CD4-positive, alpha-beta T cell treated with Interleukin-2 at 100 ng/mL for 4 hours (primary cell): ENCODE results near the gene SIRPA.

Experiments used
- DNase-seq: peaks from one replicate; pipeline ENCODE4 v3.0.0-alpha.2; 2020; ENCODE audit warnings: low spot score

SIRPA gene

GRCh38 chr20:1870792-1871550 is 24.2 kb upstream of the SIRPA start:
- DNase-seq, result no peak

GRCh38 chr20:1871807-1872458 is 23.3 kb upstream of the SIRPA start:
- DNase-seq, result no peak

- no peak for DNase-seq
Measured at GRCh38 chr20:1872459-1873097, 22.6 kb upstream of the SIRPA start.

GRCh38 chr20:1874450-1875182 is 20.6 kb upstream of the SIRPA start:
- DNase-seq, result no peak

GRCh38 chr20:1875183-1875554 is 20.0 kb upstream of the SIRPA start:
- DNase-seq, result no peak

- DNase-seq, result no peak
Measured at GRCh38 chr20:1875762-1876161, 19.4 kb upstream of the SIRPA start.

GRCh38 chr20:1876217-1876921 is 18.8 kb upstream of the SIRPA start:
- no peak for DNase-seq

- no peak for DNase-seq
Measured at GRCh38 chr20:1876975-1877608, 18.1 kb upstream of the SIRPA start.

- DNase-seq, result no peak
Measured at GRCh38 chr20:1877609-1878200, 17.5 kb upstream of the SIRPA start.

GRCh38 chr20:1879369-1879768 is 15.8 kb upstream of the SIRPA start:
- DNase-seq, result no peak

- DNase-seq, result no peak
Measured at GRCh38 chr20:1879934-1880333, 15.3 kb upstream of the SIRPA start.

GRCh38 chr20:1880529-1881239 is 14.5 kb upstream of the SIRPA start:
- no peak for DNase-seq

- no peak for DNase-seq
Measured at GRCh38 chr20:1881240-1881835, 13.9 kb upstream of the SIRPA start.

- no peak for DNase-seq
Measured at GRCh38 chr20:1882026-1882425, 13.2 kb upstream of the SIRPA start.

- no peak for DNase-seq
Measured at GRCh38 chr20:1883986-1884385, 11.2 kb upstream of the SIRPA start.

- DNase-seq, result no peak
Measured at GRCh38 chr20:1885254-1885653, 10.0 kb upstream of the SIRPA start.

GRCh38 chr20:1885940-1886693 is 9.1 kb upstream of the SIRPA start:
- DNase-seq, result no peak

- no peak for DNase-seq
Measured at GRCh38 chr20:1887321-1887720, 7.9 kb upstream of the SIRPA start.

GRCh38 chr20:1887756-1888155 is 7.5 kb upstream of the SIRPA start:
- DNase-seq, result no peak
